ENCODE measurements around the gene TM4SF5.

Gene TM4SF5

DNA sequence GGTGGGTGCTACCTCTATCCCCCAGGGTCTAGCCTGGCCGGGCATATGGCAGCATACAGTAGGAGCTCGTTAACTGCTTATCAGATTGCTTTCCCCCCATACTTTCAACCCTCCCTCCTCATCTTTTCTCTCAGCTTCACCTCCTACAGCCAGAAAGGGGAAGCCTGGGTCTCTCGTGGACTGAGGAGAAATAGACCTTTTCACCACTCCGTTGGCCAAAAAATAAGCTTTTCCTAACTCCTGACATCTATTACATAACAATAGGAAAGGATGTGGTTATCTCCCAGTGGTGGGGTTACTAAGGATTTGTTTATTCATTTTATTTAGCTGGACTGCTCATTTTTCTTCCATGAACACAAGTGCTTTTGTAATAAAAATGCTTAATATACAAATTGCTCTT is 23.0 kb upstream of the TM4SF5 start:
- TF ChIP-seq CTCF (IDR thresholded peaks at IDR 0.05; ENCODE audit: low read depth, low read length), result no peak
- DNase-seq (ENCODE audit: extremely low read depth, low read depth), result no peak

- DNase-seq (ENCODE audit: extremely low read depth, low read depth), result no peak
- TF ChIP-seq CTCF (IDR thresholded peaks at IDR 0.05; ENCODE audit: low read depth, low read length), result no peak
Measured at GRCh38 chr17:4750606-4751005, 21.1 kb upstream of the TM4SF5 start.

GRCh38 chr17:4751932-4752331 is 19.8 kb upstream of the TM4SF5 start:
- DNase-seq (ENCODE audit: extremely low read depth, low read depth), result no peak
- TF ChIP-seq CTCF (IDR thresholded peaks at IDR 0.05; ENCODE audit: low read depth, low read length), result no peak

GRCh38 chr17:4753392-4753791 is 18.3 kb upstream of the TM4SF5 start:
- no peak for DNase-seq (ENCODE audit: extremely low read depth, low read depth)
- no peak for TF ChIP-seq CTCF (IDR thresholded peaks at IDR 0.05; ENCODE audit: low read depth, low read length)

DNA sequence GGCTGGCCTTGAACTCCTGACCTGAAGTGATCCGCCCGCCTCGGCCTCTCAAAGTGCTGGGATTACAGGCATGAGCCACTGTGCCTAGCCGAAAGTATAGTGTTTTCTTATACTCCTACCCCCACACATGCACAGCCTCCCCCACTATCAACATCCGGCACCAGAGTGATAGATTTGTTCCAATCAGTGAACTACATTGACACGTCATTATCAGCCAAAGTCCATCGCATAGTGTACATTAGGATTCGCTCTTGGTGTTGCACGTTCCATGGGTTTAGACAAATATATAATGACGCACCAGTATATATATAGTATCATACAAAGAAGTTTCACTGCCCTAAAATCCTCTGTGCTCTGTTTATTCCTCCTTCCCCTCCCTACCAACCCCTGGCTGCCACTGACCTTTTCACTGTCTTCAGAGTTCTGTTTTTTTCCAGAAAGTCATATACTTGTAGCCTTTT is 11.9 kb upstream of the TM4SF5 start:
- no peak for DNase-seq (ENCODE audit: extremely low read depth, low read depth)

GRCh38 chr17:4764595-4764994 is 7.1 kb upstream of the TM4SF5 start:
- no peak for TF ChIP-seq CTCF (IDR thresholded peaks at IDR 0.05; ENCODE audit: low read depth, low read length)
- no peak for DNase-seq (ENCODE audit: extremely low read depth, low read depth)

More for the DNA sequence above, 11.9 kb upstream of the TM4SF5 start:
- TF ChIP-seq CTCF (IDR thresholded peaks at IDR 0.05; ENCODE audit: low read depth, low read length), result no peak

GRCh38 chr17:4766201-4766600 is 5.5 kb upstream of the TM4SF5 start:
- TF ChIP-seq CTCF (IDR thresholded peaks at IDR 0.05; ENCODE audit: low read depth, low read length), result no peak
- no peak for DNase-seq (ENCODE audit: extremely low read depth, low read depth)
